BJ (cell line): ENCODE results near the gene PLA2G5. TPM values are rescaled to one million over a fixed set of nuclear protein-coding genes. Genes with fewer than 3 reads are reported as not detected.

Experiments used
- CTCF ChIA-PET: fragments of 350-600 bp; formaldehyde crosslinking; extraction: SDS; loops from one replicate; lab custom pipeline; 2021; ENCODE audit warnings: antibody characterized with exemption, inconsistent platforms; lab: Yijun Ruan, JAX
- POLR2A ChIA-PET: fragments of 300-600 bp; sonication (Branson Sonifier 250); formaldehyde crosslinking; extraction: SDS; loops from one replicate; lab custom pipeline; 2021; ENCODE audit warnings: antibody characterized with exemption; lab: Charles Lee
- DNase-seq: peaks from one replicate; pipeline ENCODE4 v3.0.0-alpha.2; 2011; ENCODE audit warnings: low read depth
- H3K27me3 ChIP-seq: 2 replicates; pipeline ENCODE4 v1.6.0; 2011; ENCODE audit warnings: low read length; ENCODE audit not compliant: control insufficient read depth, insufficient read depth
- H3K36me3 ChIP-seq: 2 replicates; pipeline ENCODE4 v1.5.1; 2011; ENCODE audit warnings: low read length; ENCODE audit not compliant: control insufficient read depth, insufficient read depth
- H3K4me3 ChIP-seq: 2 replicates; pipeline ENCODE4 v1.5.1; 2011; ENCODE audit warnings: low read depth, mild to moderate bottlenecking, control low read depth, low read length
- polyA plus RNA-seq: library from polyadenylated mRNA; depleted of rRNA; stranded (reverse); fragments of >200 nt; gene quantifications from 2 replicates; pipeline ENCODE4 v1.2.3, GENCODE V29; 2011
- TF ChIP-seq, protein P1 (sequence below): IDR thresholded peaks from 2 replicates; pipeline ENCODE4 v1.5.1; 2011; ENCODE audit warnings: low read depth, mild to moderate bottlenecking, control low read depth, inconsistent platforms, low read length, moderate library complexity; ENCODE audit not compliant: insufficient read depth

The PLA2G5 gene
- polyA plus RNA-seq, 1 experiment, result not detected

DNA sequence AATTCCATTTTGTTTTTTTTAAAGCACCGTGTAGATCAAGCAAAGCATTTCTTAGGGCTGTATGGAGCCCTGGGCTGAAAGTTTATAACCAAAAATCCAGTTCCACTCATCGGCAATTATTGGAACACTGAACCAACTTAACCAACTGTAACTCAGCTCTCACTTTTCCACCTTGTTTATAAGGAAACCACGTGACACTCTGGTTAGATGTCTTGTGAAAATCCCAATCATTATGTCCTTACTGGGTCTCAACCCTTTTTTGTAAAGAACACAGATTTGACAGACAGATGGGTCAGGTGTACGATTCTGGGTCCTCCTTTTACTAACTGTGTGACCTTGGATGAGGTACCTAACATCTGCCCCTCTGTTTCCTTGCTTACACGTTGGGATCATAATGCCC is 6.2 kb downstream of the PLA2G5 start:
- POLR2A ChIA-PET, result no interaction called here
- CTCF ChIA-PET, result interaction anchor here (0.7 to 1.2 kb wide), 2 partner anchors 9 to 37 kb away, joined by 3 to 4 read pairs; no protein-coding TSS in a partner anchor
- TF ChIP-seq, protein P1, sequence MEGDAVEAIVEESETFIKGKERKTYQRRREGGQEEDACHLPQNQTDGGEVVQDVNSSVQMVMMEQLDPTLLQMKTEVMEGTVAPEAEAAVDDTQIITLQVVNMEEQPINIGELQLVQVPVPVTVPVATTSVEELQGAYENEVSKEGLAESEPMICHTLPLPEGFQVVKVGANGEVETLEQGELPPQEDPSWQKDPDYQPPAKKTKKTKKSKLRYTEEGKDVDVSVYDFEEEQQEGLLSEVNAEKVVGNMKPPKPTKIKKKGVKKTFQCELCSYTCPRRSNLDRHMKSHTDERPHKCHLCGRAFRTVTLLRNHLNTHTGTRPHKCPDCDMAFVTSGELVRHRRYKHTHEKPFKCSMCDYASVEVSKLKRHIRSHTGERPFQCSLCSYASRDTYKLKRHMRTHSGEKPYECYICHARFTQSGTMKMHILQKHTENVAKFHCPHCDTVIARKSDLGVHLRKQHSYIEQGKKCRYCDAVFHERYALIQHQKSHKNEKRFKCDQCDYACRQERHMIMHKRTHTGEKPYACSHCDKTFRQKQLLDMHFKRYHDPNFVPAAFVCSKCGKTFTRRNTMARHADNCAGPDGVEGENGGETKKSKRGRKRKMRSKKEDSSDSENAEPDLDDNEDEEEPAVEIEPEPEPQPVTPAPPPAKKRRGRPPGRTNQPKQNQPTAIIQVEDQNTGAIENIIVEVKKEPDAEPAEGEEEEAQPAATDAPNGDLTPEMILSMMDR, result no peak
- Histone ChIP-seq H3K27me3 (peaks cover 1% of the 10 kb centered on the region), H3K4me3 (no peak overlapping the region), H3K36me3 (no peaks in the 10 kb centered on the region)
- no peak for DNase-seq

DNA sequence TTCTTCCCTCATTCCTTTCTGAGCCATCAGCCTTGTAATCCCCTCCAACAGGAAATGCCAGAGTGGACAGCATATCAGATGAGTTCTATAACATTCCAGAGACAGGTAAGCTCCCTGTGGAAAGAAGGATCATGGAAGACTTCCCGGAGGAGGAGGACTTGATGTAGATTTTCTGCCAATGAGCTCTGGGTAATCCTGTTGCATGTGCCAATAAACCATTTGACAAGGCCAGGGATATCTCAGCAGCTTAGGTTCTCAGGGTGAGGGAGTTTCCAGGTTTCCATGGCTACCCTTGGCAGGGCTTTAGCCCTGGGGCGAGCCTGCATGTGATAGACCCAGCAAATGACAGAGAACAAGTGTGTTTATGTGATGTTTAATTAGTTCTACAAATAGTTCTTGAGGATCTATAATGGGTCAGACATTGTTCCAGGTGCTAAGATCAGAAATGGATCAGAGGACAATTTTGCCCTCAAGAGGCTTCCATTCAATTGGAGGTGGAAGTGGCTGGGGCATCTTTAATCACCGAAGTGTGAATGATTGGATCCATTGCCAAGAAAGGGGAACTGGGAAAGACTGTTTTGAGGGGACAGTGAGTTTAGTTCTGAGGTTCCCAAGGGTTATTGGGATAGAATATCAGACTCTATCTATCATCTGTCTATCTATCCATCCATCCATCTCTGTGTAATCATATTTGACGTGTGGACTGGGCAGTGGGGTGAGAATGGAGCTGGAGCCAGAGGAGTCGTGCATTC is 6.9 kb downstream of the PLA2G5 start:
- peaks cover 1% of the 10 kb centered on the region for H3K27me3 ChIP-seq
- DNase-seq, result no peak
- POLR2A ChIA-PET, result no interaction called here
- no peaks in the 10 kb centered on the region for H3K36me3 ChIP-seq
- no peak overlapping the region for H3K4me3 ChIP-seq
- TF ChIP-seq, protein P1, result no peak
- CTCF ChIA-PET, result interaction anchor here (0.7 to 1.2 kb wide), 2 partner anchors 9 to 37 kb away, joined by 3 to 4 read pairs; no protein-coding TSS in a partner anchor

DNA sequence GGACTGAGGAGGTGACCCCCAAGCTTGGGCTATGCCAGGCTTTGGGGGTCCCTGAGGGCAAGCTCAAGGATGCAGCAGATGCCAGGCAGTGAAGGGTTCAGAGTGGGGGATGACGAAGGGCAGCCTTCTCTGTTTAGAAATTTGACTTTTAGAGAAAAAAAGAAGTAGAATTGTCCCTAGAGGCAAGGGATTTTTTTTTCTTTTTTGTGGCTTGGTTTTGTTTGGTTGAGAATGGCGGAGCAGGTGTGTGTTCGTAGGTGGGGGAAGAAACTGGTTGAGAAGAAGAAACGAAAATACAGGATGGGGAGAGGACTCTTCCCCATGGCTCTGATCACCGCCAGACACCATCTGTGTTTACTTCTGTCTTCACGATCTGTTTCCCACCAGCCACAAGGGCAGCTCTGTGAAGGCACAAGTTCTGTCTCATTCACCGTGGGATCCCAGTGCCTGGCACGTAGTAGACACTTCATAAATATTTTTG is 8.2 kb downstream of the PLA2G5 start:
- ChIA-PET POLR2A (no interaction called here), CTCF (interaction anchor here (1.2 kb wide), 1 partner anchor 19 kb away, joined by 3 read pairs; no protein-coding TSS in a partner anchor)
- Histone ChIP-seq H3K4me3 (no peak overlapping the region), H3K27me3 (peaks cover 1% of the 10 kb centered on the region), H3K36me3 (no peaks in the 10 kb centered on the region)
- TF ChIP-seq, protein P1, result no peak
- DNase-seq, result no peak

DNA sequence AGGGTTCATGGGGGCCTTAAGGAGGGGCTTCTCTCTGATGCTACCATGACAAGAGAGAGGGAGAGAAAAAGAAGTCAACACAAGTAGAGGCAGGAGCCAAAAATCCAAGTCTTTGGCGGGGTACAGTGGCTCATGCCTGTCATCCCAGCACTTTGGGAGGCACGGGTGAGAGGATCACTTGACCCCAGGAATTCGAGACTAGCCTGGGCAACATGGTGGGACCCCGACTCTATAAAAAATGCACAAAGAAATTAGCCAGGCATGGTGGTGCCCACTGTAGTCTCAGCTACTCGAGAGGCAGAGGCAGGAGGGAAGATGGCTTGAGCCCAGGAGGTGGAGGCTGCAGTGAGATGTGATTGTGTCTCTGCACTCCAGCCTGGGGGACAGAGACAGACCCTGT is 8.7 kb downstream of the PLA2G5 start:
- ChIA-PET CTCF (interaction anchor here (0.7 kb wide), 1 partner anchor 128 kb away, joined by 3 read pairs; no protein-coding TSS in a partner anchor), POLR2A (no interaction called here)
- TF ChIP-seq, protein P1, result no peak

DNA sequence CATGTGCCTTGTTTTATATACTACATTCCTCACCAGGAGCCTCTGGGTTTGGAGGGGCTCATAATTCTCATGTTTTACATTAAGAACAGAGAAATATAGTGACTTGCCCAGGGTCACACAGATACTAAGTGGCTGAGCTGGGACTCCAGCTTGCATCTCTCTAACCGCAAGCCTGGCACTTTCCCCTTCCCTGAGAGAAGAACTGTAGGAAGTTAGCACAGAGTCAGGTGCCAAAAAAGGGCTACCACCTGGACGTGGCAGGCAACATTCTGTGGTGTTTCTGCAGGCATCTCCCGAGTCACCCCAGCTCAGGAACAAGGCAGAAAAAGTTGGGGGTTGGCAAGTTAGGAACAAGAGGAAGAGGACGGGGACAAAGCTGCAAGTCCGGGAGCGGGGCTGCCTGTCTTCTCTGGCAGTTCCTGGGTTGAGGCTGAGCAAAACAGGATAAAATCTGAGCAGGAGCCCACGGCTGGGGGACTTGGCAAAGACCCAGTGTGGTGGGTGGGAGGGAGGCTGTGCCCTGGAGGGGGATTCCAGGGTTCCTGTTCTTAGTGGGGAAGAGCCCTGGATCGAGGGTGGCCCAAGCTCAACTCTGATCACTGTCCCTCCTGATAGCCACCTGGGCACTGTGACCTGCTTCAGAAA is 9.8 kb downstream of the PLA2G5 start:
- ChIA-PET POLR2A (no interaction called here), CTCF (interaction anchor here (0.8 kb wide), 1 partner anchor 9 kb away, joined by 4 read pairs; no protein-coding TSS in a partner anchor)
- Histone ChIP-seq H3K27me3 (peaks cover 1% of the 10 kb centered on the region), H3K36me3 (no peaks in the 10 kb centered on the region), H3K4me3 (no peak overlapping the region)
- no peak for DNase-seq
- TF ChIP-seq, protein P1, result no peak

More for the DNA sequence above, 8.7 kb downstream of the PLA2G5 start:
- H3K36me3 ChIP-seq, result no peaks in the 10 kb centered on the region
- peaks cover 1% of the 10 kb centered on the region for H3K27me3 ChIP-seq
- DNase-seq, result no peak
- H3K4me3 ChIP-seq, result no peak overlapping the region
